Vagina (tissue), 2 donors: ENCODE measurements around the gene ZP2. TPM values are rescaled to one million over a fixed set of nuclear protein-coding genes. Genes with fewer than 3 reads are reported as not detected.

Experiments used
- DNase-seq, 2 donors: peaks; one replicate each; pipeline ENCODE4 v3.0.0-alpha.2; 2017; ENCODE audit errors: extremely low spot score in 2 of 2
- H3K27ac ChIP-seq: fragments of 200-600 bp; sonication (generic); one replicate; pipeline ENCODE4 v1.5.1; 2019
- H3K27me3 ChIP-seq: fragments of 200-600 bp; sonication (generic); one replicate; pipeline ENCODE4 v1.5.1; 2019
- H3K36me3 ChIP-seq, 2 donors: fragments of 200-600 bp; sonication (generic); one replicate each; pipeline ENCODE4 v1.5.1; 2017 to 2019
- H3K4me1 ChIP-seq: fragments of 200-600 bp; sonication (generic); one replicate; pipeline ENCODE4 v1.5.1; 2019
- H3K4me3 ChIP-seq, 2 donors: fragments of 200-600 bp; sonication (generic); 1 replicate in 1 of 2; 2 replicates in 1 of 2; pipeline ENCODE4 v1.5.1; 2016 to 2019
- H3K9me3 ChIP-seq: fragments of 200-600 bp; sonication (generic); one replicate; pipeline ENCODE4 v1.5.1; 2019
- POLR2A ChIP-seq, 2 donors: fragments of 450-650 bp; IDR thresholded peaks; one replicate each; pipeline ENCODE4 v1.6.1; 2017; ENCODE audit warnings: antibody characterized with exemption in 2 of 2, mild to moderate bottlenecking in 2 of 2, moderate library complexity in 2 of 2
- POLR2AphosphoS5 ChIP-seq, 2 donors: sonication (generic); formaldehyde crosslinking; IDR thresholded peaks; one replicate each; pipeline ENCODE4 v1.9.0; 2017; ENCODE audit warnings: antibody characterized with exemption in 2 of 2, mild to moderate bottlenecking in 2 of 2, low read depth in 1 of 2; ENCODE audit not compliant: insufficient read depth in 1 of 2
- intact Hi-C: fragments of 100-400 bp; cut with DNase I; formaldehyde crosslinking; loops from one replicate; pipeline ENCODE4 v1.15.1; 2023
- total RNA-seq: library from RNA; depleted of rRNA; stranded (reverse); fragments of >200 nt; gene quantifications from one replicate; pipeline ENCODE4 v1.2.3, GENCODE V29; 2016
- TF ChIP-seq, protein P1 (sequence below), 3 experiments: fragments of 450-650 bp in 2 of 3; fragments of 200-600 bp in 1 of 3; sonication (generic) in 1 of 3; IDR thresholded peaks; one replicate each; pipeline ENCODE4 v1.5.1; 2017 to 2019; ENCODE audit warnings: antibody characterized with exemption in 3 of 3, mild to moderate bottlenecking in 2 of 3, moderate library complexity in 2 of 3

ZP2 gene
- total RNA-seq, 1 donor from 2014 or later: not detected

DNA sequence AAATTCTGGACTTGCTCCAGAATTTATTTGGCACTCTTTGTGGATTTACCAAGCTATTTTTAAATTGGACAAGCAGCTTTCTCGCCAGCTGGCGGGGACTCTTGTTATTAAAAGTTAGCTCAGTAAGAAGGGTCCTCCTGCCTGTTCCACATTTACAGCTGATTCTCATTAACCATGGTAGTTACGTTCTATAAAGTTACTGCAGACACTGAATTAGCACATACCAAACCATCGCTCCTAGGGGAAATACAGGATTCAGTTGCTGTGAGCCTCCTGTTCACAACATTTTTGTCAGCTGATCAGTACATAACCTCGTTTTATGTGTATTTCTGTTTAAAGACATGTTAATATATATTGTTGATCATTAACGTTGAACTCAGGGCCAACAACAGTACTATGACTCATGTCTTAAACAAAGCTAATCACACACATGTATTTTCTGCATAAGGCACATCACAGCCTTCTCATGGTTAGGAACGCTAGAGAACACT is 48.7 kb downstream of the ZP2 start:
- no peak for DNase-seq
- peaks cover 60% of the 10 kb centered on the region for H3K4me1 ChIP-seq
- intact Hi-C loops: loop anchor here (5.0 kb wide), 1 partner anchor 1525 kb away; no protein-coding TSS in a partner anchor
- TF ChIP-seq POLR2A (IDR thresholded peaks at IDR 0.05): no peak
- TF ChIP-seq, protein P1, sequence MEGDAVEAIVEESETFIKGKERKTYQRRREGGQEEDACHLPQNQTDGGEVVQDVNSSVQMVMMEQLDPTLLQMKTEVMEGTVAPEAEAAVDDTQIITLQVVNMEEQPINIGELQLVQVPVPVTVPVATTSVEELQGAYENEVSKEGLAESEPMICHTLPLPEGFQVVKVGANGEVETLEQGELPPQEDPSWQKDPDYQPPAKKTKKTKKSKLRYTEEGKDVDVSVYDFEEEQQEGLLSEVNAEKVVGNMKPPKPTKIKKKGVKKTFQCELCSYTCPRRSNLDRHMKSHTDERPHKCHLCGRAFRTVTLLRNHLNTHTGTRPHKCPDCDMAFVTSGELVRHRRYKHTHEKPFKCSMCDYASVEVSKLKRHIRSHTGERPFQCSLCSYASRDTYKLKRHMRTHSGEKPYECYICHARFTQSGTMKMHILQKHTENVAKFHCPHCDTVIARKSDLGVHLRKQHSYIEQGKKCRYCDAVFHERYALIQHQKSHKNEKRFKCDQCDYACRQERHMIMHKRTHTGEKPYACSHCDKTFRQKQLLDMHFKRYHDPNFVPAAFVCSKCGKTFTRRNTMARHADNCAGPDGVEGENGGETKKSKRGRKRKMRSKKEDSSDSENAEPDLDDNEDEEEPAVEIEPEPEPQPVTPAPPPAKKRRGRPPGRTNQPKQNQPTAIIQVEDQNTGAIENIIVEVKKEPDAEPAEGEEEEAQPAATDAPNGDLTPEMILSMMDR (IDR thresholded peaks at IDR 0.05): no peak
- TF ChIP-seq POLR2AphosphoS5 (IDR thresholded peaks at IDR 0.05; ENCODE audit: insufficient read depth in 1 of 2, low read depth in 1 of 2): no peak
- no peaks in the 10 kb centered on the region for H3K9me3 ChIP-seq
- H3K27me3 ChIP-seq: no peaks in the 10 kb centered on the region
- no peak overlapping the region for H3K4me3 ChIP-seq
- peaks cover 0 to 28% of the 10 kb centered on the region in 2 donors for H3K36me3 ChIP-seq
- H3K27ac ChIP-seq: peak overlapping the region; percentile 64

DNA sequence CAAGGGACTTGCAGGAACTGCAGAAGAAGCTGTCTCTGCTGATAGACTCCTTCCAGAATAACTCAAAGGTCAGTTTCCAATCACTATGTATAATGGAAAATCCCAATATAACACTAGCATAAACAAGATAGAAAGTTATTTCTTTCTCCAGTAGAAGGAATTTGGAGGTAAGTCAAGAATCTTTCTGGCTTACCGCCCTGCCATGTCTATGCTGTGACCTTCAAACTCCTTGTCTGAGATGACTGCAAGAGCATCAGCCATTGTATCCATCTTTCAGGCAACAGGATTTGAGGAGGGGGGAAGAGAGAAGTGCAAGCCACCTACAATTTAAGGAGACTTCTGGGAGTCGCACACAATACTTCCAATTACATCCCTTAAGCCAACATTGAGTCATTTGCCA is 50.2 kb downstream of the ZP2 start:
- H3K36me3 ChIP-seq: peaks cover 0 to 17% of the 10 kb centered on the region in 2 donors
- H3K4me1 ChIP-seq: peaks cover 70% of the 10 kb centered on the region
- H3K27ac ChIP-seq: peak overlapping the region; percentile 94
- H3K4me3 ChIP-seq: peak overlapping the region in 1 of 2 donors; percentile 7
- intact Hi-C loops: loop anchor here (5.0 kb wide), 1 partner anchor 1526 kb away; no protein-coding TSS in a partner anchor
- no peak for DNase-seq
- H3K27me3 ChIP-seq: no peaks in the 10 kb centered on the region
- TF ChIP-seq POLR2AphosphoS5 (IDR thresholded peaks at IDR 0.05; ENCODE audit: insufficient read depth in 1 of 2, low read depth in 1 of 2): no peak
- TF ChIP-seq POLR2A (IDR thresholded peaks at IDR 0.05): no peak
- TF ChIP-seq, protein P1 (IDR thresholded peaks at IDR 0.05): no peak
- H3K9me3 ChIP-seq: no peaks in the 10 kb centered on the region

- Histone ChIP-seq H3K27ac (peak overlapping the region; percentile 94), H3K27me3 (no peaks in the 10 kb centered on the region), H3K4me1 (peaks cover 70% of the 10 kb centered on the region), H3K9me3 (no peaks in the 10 kb centered on the region), H3K4me3 (peak overlapping the region in 1 of 2 donors; percentile 59), H3K36me3 (peaks cover 0 to 9% of the 10 kb centered on the region in 2 donors)
- no peak for DNase-seq
- intact Hi-C loops: loop anchor here (5.0 kb wide), 1 partner anchor 1527 kb away; no protein-coding TSS in a partner anchor
- TF ChIP-seq, protein P1 (IDR thresholded peaks at IDR 0.05): no peak
- TF ChIP-seq POLR2A (IDR thresholded peaks at IDR 0.05): no peak
- TF ChIP-seq POLR2AphosphoS5 (IDR thresholded peaks at IDR 0.05; ENCODE audit: insufficient read depth in 1 of 2, low read depth in 1 of 2): no peak
These were observed 51.1 kb downstream of the ZP2 start for GRCh38 chr16:21160276-21160675.

DNA sequence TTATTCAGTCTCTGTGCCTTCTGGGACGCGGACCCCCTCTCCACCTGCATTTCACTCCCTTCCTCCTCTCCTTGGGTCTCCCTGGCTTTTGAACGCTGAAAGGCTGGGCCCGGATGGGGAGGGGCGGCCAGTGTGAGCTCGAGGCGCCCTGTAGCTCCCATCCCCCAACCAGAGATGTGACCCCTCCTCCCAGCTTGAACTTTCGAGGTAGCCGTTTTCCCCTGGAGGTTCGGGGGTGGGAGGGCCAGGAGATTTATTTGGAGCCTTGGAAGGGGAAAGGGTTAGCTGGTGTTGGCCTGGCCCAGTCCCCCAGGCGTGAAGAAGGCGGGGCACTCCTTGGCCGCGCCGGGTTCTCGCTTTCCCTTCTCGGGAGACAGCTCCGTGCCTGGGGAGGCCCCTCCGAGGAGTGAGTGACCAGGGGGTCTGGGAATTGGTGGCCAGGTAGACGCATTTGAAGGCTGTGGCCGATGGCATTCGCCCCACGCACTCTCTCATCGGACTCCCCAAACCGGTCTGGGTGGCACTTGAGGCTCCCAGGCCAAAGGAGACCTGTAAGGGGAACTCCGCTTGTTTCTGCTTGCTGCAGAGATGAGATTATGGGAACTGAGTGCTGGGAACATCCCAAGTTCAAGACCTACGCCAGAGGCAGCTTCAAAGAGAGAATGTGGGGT is 52.0 kb downstream of the ZP2 start:
- peak overlapping the region; percentile 59 to 74 for H3K4me3 ChIP-seq
- peaks cover 0 to under 1% of the 10 kb centered on the region in 2 donors for H3K36me3 ChIP-seq
- H3K4me1 ChIP-seq: peaks cover 68% of the 10 kb centered on the region
- no peak for TF ChIP-seq POLR2A (IDR thresholded peaks at IDR 0.05)
- peak; percentile 30 to 61 for TF ChIP-seq POLR2AphosphoS5 (IDR thresholded peaks at IDR 0.05; ENCODE audit: insufficient read depth in 1 of 2, low read depth in 1 of 2)
- intact Hi-C loops: loop anchor here (5.0 kb wide), 1 partner anchor 143 kb away; no protein-coding TSS in a partner anchor
- H3K9me3 ChIP-seq: no peaks in the 10 kb centered on the region
- peak overlapping the region; percentile 94 for H3K27ac ChIP-seq
- DNase-seq: no peak
- no peaks in the 10 kb centered on the region for H3K27me3 ChIP-seq

- TF ChIP-seq, protein P1 (IDR thresholded peaks at IDR 0.05): no peak
- TF ChIP-seq POLR2A (IDR thresholded peaks at IDR 0.05): peak in 1 of 2 donors; percentile 67
- TF ChIP-seq POLR2AphosphoS5 (IDR thresholded peaks at IDR 0.05; ENCODE audit: insufficient read depth in 1 of 2, low read depth in 1 of 2): peak; percentile 73 to 90
- Histone ChIP-seq H3K4me1 (peaks cover 58% of the 10 kb centered on the region), H3K27ac (peak within 1 kb of the TSS; percentile 94), H3K4me3 (peak within 1 kb of the TSS; percentile 59 to 74), H3K36me3 (no peaks in the 10 kb centered on the region), H3K27me3 (no peaks in the 10 kb centered on the region), H3K9me3 (no peaks in the 10 kb centered on the region)
- intact Hi-C loops: loop anchor here (5.0 kb wide), 1 partner anchor 144 kb away; no protein-coding TSS in a partner anchor
- DNase-seq: peak in 1 of 2 donors; percentile 92
These were observed 52.9 kb downstream of the ZP2 start, which contains the start of gene LDAF1 for GRCh38 chr16:21158208-21159110. TSS of gene LDAF1 (plus strand) at chr16:21158674. CDS start at chr16:21161183, 2,509 bp downstream.
